GM18870 (cell line): Measurements from ENCODE around the gene GLIS1.

Experiments
- ATAC-seq: cut with Tn5 transposase; IDR thresholded peaks from one replicate; pipeline ENCODE4 v1.9.1; 2021; ENCODE audit warnings: moderate library complexity; ENCODE audit not compliant: unreplicated experiment

Gene GLIS1

GRCh38 chr1:53737648-53738204 is 1.2 kb downstream of the GLIS1 start:
- ATAC-seq = no peak

- ATAC-seq = no peak
Measured at GRCh38 chr1:53736290-53736689, 2.7 kb downstream of the GLIS1 start.

- ATAC-seq = no peak
Measured at GRCh38 chr1:53735681-53736080, 3.3 kb downstream of the GLIS1 start.

- no peak for ATAC-seq
Measured at GRCh38 chr1:53735261-53735660, 3.7 kb downstream of the GLIS1 start.

GRCh38 chr1:53734650-53735211 is 4.2 kb downstream of the GLIS1 start:
- no peak for ATAC-seq

GRCh38 chr1:53733975-53734649 is 4.9 kb downstream of the GLIS1 start:
- no peak for ATAC-seq

- ATAC-seq = no peak
Measured at GRCh38 chr1:53733447-53733931, 5.5 kb downstream of the GLIS1 start.

- ATAC-seq = no peak
Measured at GRCh38 chr1:53732912-53733317, 6.0 kb downstream of the GLIS1 start.

GRCh38 chr1:53732409-53732808 is 6.6 kb downstream of the GLIS1 start:
- ATAC-seq = no peak

GRCh38 chr1:53731779-53732305 is 7.1 kb downstream of the GLIS1 start:
- no peak for ATAC-seq

GRCh38 chr1:53731043-53731600 is 7.8 kb downstream of the GLIS1 start:
- ATAC-seq = no peak

- ATAC-seq = no peak
Measured at GRCh38 chr1:53730224-53730865, 8.6 kb downstream of the GLIS1 start.

GRCh38 chr1:53729456-53730223 is 9.3 kb downstream of the GLIS1 start:
- no peak for ATAC-seq

GRCh38 chr1:53728702-53729455 is 10.1 kb downstream of the GLIS1 start:
- no peak for ATAC-seq

GRCh38 chr1:53728196-53728595 is 10.8 kb downstream of the GLIS1 start:
- no peak for ATAC-seq

GRCh38 chr1:53727461-53728092 is 11.4 kb downstream of the GLIS1 start:
- no peak for ATAC-seq

- no peak for ATAC-seq
Measured at GRCh38 chr1:53726009-53726600, 12.9 kb downstream of the GLIS1 start.

GRCh38 chr1:53725238-53725689 is 13.7 kb downstream of the GLIS1 start:
- ATAC-seq = no peak

- no peak for ATAC-seq
Measured at GRCh38 chr1:53722025-53722424, 16.9 kb downstream of the GLIS1 start.
